Measurements from ENCODE around the gene TLR9. TPM values are rescaled to one million over a fixed set of nuclear protein-coding genes. Genes with fewer than 3 reads are reported as not detected.
A peak's percentile ranks its signal among the peaks of the same experiment; 100 is the strongest.

Gene TLR9
- total and polyA plus RNA-seq, 12 donors: under 0.01 to 0.61 (median 0.20) TPM; not detected in 5

DNA sequence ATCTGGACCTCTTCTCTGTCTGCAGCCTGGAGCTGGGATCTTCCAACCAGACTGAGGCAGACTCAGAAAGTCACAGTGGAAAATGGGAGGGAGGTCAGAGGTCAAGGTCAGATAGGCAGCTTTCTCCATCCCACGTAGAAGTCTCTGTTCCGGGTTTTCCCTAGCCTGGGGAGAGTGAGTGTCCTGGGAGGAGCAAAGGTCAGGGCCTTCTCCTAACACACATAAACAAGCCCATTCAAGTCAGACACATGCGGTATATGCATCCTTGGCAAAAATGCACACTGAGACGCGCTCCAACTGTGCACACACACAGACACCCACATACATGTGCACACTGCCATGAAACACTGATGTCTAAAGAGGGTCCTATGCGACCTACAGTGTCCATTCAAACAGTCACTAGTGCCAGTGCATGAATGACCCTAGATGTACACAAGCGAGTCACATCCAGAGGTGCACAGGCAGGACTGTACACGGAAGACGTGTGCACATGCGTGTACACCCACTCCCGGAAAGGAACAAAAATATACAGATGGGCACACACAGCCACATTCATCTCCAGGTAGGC, 12.8 kb upstream of the TLR9 start:
- peaks cover 0 to 12% of the 10 kb centered on the region in 2 donors for H3K36me3 ChIP-seq (replicated peaks in 1 of 2)
- H3K4me3 ChIP-seq: peak overlapping the region; percentile 52 to 93 (median 78)
- H3K27me3 ChIP-seq: no peaks in the 10 kb centered on the region
- peaks cover 42 to 46% of the 10 kb centered on the region in 2 donors for H3K4me1 ChIP-seq (replicated peaks in 1 of 2)
- TF ChIP-seq, protein P1, sequence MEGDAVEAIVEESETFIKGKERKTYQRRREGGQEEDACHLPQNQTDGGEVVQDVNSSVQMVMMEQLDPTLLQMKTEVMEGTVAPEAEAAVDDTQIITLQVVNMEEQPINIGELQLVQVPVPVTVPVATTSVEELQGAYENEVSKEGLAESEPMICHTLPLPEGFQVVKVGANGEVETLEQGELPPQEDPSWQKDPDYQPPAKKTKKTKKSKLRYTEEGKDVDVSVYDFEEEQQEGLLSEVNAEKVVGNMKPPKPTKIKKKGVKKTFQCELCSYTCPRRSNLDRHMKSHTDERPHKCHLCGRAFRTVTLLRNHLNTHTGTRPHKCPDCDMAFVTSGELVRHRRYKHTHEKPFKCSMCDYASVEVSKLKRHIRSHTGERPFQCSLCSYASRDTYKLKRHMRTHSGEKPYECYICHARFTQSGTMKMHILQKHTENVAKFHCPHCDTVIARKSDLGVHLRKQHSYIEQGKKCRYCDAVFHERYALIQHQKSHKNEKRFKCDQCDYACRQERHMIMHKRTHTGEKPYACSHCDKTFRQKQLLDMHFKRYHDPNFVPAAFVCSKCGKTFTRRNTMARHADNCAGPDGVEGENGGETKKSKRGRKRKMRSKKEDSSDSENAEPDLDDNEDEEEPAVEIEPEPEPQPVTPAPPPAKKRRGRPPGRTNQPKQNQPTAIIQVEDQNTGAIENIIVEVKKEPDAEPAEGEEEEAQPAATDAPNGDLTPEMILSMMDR (IDR thresholded peaks at IDR 0.05): no peak
- no peak for TF ChIP-seq POLR2A (IDR thresholded peaks at IDR 0.05)
- peak in 3 of 7 donors; percentile 53 to 69 (median 55) for DNase-seq
- intact Hi-C loops (cut with DNase I): no loop called here
- H3K27ac ChIP-seq: peak overlapping the region; percentile 53 to 96 (median 88)
- no peaks in the 10 kb centered on the region for H3K9me3 ChIP-seq (replicated peaks in 1 of 3)
- 6 to 11% (median 8%) methylated on average over 11 of the region's 11 CpGs for whole genome bisulfite sequencing, 4 donors

DNA sequence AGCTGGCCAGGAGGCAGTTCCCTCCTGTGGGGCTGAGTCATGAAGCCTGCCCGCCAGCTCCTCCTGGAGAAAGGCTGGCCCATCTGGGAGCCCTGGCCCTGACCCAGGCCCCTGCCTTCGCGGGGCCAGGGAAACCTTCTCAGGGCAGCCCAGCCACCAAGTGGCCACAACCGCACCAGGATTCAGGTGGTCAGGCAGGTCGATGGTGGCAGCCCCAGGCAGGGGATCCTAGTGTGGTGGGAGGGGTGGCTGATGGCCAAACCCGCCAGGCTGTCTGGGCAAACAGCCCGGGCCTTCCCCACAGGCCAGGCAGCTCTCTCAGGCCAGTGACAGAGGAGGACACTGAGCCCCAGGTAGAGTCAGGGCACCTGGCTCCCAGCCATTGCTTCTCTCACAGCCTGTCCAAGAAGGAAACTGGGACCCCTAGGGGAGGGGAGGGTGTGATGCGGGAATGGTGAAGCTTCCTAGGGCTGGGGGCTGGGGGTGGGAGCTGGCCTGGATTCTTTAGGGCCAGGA, 12.3 kb upstream of the TLR9 start:
- Histone ChIP-seq H3K27me3 (no peaks in the 10 kb centered on the region), H3K27ac (peak overlapping the region; percentile 53 to 96 (median 88)), H3K9me3 (replicated peaks in 1 of 3) (no peaks in the 10 kb centered on the region), H3K36me3 (replicated peaks in 1 of 2) (peaks cover 0 to 15% of the 10 kb centered on the region in 2 donors), H3K4me3 (peak overlapping the region in 1 of 4 donors; percentile 92), H3K4me1 (replicated peaks in 1 of 2) (peaks cover 42 to 46% of the 10 kb centered on the region in 2 donors)
- TF ChIP-seq POLR2A (IDR thresholded peaks at IDR 0.05): no peak
- TF ChIP-seq, protein P1 (IDR thresholded peaks at IDR 0.05): peak in 1 of 6 experiments; percentile 32
- DNase-seq: peak; percentile 85 to 96 (median 94)
- intact Hi-C loops (cut with DNase I): no loop called here
- WGBS, 4 donors: 8 to 13% (median 10%) methylated on average over 2 to 8 of the region's 8 CpGs

DNA sequence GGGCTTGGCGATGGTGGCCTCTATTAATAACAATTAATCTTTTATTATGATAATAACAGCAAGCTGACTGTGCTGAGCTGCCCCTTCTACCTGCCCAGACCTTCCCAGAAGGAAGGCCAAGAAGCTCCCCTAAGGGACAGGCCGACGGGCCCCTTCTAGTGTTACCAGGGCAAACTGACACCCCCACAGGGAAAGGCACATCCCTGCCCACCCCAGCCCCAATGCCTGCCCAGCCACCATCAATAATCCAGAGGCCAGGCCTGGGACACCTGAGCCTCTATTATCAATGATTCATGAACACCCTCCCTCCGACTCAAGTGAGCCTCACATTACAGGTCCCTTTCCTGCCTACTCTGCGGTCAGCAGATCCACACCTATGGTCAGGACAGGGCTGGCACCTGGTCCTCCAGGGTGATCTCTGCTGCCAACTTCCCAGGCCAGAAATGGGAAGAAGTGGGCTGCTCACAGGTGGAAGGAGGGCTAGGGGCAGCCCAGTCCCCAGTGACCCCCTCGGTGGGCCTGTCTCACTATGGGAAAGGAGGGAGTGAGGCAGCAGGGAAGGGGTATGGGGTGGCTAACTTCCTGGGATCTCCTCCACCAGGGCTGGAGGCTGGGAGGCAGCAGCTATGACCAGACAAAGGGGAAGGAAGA, 11.7 kb upstream of the TLR9 start:
- H3K4me1 ChIP-seq (replicated peaks in 1 of 2): peaks cover 42 to 46% of the 10 kb centered on the region in 2 donors
- peaks cover 0 to 20% of the 10 kb centered on the region in 2 donors for H3K36me3 ChIP-seq (replicated peaks in 1 of 2)
- 54 to 71% (median 56%) methylated on average over 5 to 6 of the region's 6 CpGs for WGBS, 4 donors
- H3K4me3 ChIP-seq: peak overlapping the region in 1 of 4 donors; percentile 29
- H3K27me3 ChIP-seq: no peaks in the 10 kb centered on the region
- intact Hi-C loops (cut with DNase I): no loop called here
- no peak for DNase-seq
- TF ChIP-seq POLR2A (IDR thresholded peaks at IDR 0.05): peak in 1 of 2 donors; percentile 44
- TF ChIP-seq, protein P1 (IDR thresholded peaks at IDR 0.05): no peak
- H3K27ac ChIP-seq: peak overlapping the region; percentile 53 to 96 (median 88)
- no peaks in the 10 kb centered on the region for H3K9me3 ChIP-seq (replicated peaks in 1 of 3)

DNA sequence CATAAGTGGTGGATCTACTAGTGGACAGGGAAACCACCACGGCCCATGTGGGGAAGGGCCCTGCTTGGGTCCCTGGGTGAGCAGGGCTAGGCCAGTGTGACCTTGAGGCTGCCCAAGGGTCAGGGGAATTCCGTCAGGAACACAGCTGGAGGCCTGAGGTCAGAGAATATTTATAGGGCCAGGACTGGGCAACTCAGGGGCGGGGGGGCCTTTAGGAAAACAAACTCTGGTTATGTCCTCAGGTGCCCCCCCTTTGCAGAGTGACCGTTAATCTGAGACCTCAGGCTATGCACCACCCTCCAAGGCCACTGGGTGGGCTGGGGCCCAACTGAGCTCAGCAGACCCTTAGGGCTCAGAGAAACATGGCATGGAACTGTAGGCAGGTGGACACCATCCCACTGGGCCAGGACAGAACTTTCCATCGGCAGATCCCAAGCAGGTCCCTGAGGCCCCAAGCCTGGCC, 11.0 kb upstream of the TLR9 start:
- intact Hi-C loops (cut with DNase I): no loop called here
- no peak overlapping the region for H3K4me3 ChIP-seq
- TF ChIP-seq, protein P1 (IDR thresholded peaks at IDR 0.05): no peak
- TF ChIP-seq POLR2A (IDR thresholded peaks at IDR 0.05): no peak

More for the DNA sequence above, 11.0 kb upstream of the TLR9 start:
- DNase-seq: peak in 2 of 7 donors; percentile 21 to 24
- peaks cover 42 to 46% of the 10 kb centered on the region in 2 donors for H3K4me1 ChIP-seq (replicated peaks in 1 of 2)
- H3K36me3 ChIP-seq (replicated peaks in 1 of 2): peaks cover 0 to 26% of the 10 kb centered on the region in 2 donors
- no peaks in the 10 kb centered on the region for H3K27me3 ChIP-seq
- H3K27ac ChIP-seq: peak overlapping the region in 2 of 5 donors; percentile 88 to 96
- WGBS, 4 donors: 52 to 75% (median 57%) methylated on average over 1 to 5 of the region's 5 CpGs
- H3K9me3 ChIP-seq (replicated peaks in 1 of 3): no peaks in the 10 kb centered on the region
